GM12878 (cell line): ENCODE measurements around the gene ACTG1. TPM values are rescaled to one million over a fixed set of nuclear protein-coding genes. Genes with fewer than 3 reads are reported as not detected.
"Not testable (repeated sequence)": the region's sequence is repeated elsewhere in the genome, so short reads cannot be mapped to it uniquely, and the experiment has no call there.

ENCODE experiments used
- ATAC-seq: fragments of 200-7000 bp; cut with Tn5 transposase; 3 replicates; pipeline ENCODE4 v1.9.1; 2020; ENCODE audit warnings: mild to moderate bottlenecking, moderate library complexity
- BruUV-seq: library from RNA; stranded (reverse); fragments of 400-500 nt; replicated peaks from 2 replicates; lab custom pipeline; 2021; lab: Mats Ljungman, UMichigan
- CTCF ChIA-PET: fragments of 300-600 bp; sonication (Branson Sonifier 250); formaldehyde crosslinking; extraction: SDS; loops from one replicate; lab custom pipeline; 2021; ENCODE audit warnings: inconsistent platforms; lab: Yijun Ruan, JAX
- POLR2A ChIA-PET: fragments of 350-600 bp; formaldehyde crosslinking; extraction: SDS; loops from one replicate; lab custom pipeline; 2021; ENCODE audit warnings: inconsistent platforms; lab: Charles Lee
- RAD21 ChIA-PET: fragments of 300-600 bp; sonication (Branson Sonifier 250); formaldehyde crosslinking; loops from one replicate; lab custom pipeline; 2023; ENCODE audit warnings: antibody characterized with exemption; ENCODE audit not compliant: unreplicated experiment; lab: Charles Lee
- SMC1A ChIA-PET: fragments of 300-600 bp; sonication (Branson Sonifier 250); formaldehyde crosslinking; loops from one replicate; lab custom pipeline; 2023; ENCODE audit not compliant: unreplicated experiment, uncharacterized antibody; lab: Charles Lee
- DNase-seq: peaks from one replicate; pipeline ENCODE4 v3.0.0-alpha.2; 2011; ENCODE audit warnings: low read depth, low spot score
- FAIRE-seq: peaks from 3 replicates; lab custom pipeline; 2011; peaks lifted over from hg19 to GRCh38; lab: Jason Lieb, UNC
- H2AFZ ChIP-seq: 2 replicates; pipeline ENCODE4 v1.6.0; 2011; ENCODE audit warnings: low read depth, low read length, control low read depth; ENCODE audit not compliant: control insufficient read depth
- H3K27ac ChIP-seq: 2 replicates; pipeline ENCODE4 v1.5.1; 2011; ENCODE audit warnings: control low read depth; ENCODE audit not compliant: control insufficient read depth, insufficient read depth
- H3K27me3 ChIP-seq, 2 experiments: replicated peaks in 1 of 2; 2 replicates each; pipeline versions ENCODE4 v1.6.0 to v1.6.1; 2011; ENCODE audit warnings: low read length in 1 of 2; ENCODE audit not compliant: control insufficient read depth in 2 of 2, insufficient read depth in 2 of 2
- H3K36me3 ChIP-seq, 2 experiments: 2 replicates each; pipeline ENCODE4 v1.5.1; 2011; ENCODE audit warnings: low read length in 1 of 2; ENCODE audit not compliant: control insufficient read depth in 2 of 2, insufficient read depth in 2 of 2
- H3K4me1 ChIP-seq: 2 replicates; pipeline ENCODE4 v1.6.1; 2011; ENCODE audit warnings: mild to moderate bottlenecking, low read length, moderate library complexity, mixed read lengths; ENCODE audit not compliant: control insufficient read depth, insufficient read depth
- H3K4me2 ChIP-seq: 2 replicates; pipeline ENCODE4 v1.6.0; 2011; ENCODE audit warnings: control low read depth; ENCODE audit not compliant: control insufficient read depth, insufficient read depth
- H3K4me3 ChIP-seq: fragments of 200-600 bp; sonication (generic); 2 replicates; pipeline ENCODE4 v1.5.1; 2016
- H3K79me2 ChIP-seq: 2 replicates; pipeline ENCODE4 v1.6.0; 2011; ENCODE audit warnings: low read length; ENCODE audit not compliant: control insufficient read depth, insufficient read depth
- H3K9ac ChIP-seq: 2 replicates; pipeline ENCODE4 v1.8.0; 2011; ENCODE audit warnings: low read length, control low read depth, mixed read lengths; ENCODE audit not compliant: control insufficient read depth, insufficient read depth
- H3K9me3 ChIP-seq: replicated peaks from 3 replicates; pipeline ENCODE4 v1.5.1; 2011; ENCODE audit warnings: mild to moderate bottlenecking, low read length; ENCODE audit not compliant: control insufficient read depth, insufficient read depth
- H4K20me1 ChIP-seq: 2 replicates; pipeline ENCODE4 v1.6.0; 2011; ENCODE audit not compliant: control insufficient read depth, insufficient read depth
- CHD2 ChIP-seq: IDR thresholded peaks from 2 replicates; pipeline ENCODE4 v1.6.1; 2011; ENCODE audit warnings: low read depth, low read length, improper control_type of control experiment, borderline replicate concordance
- EED ChIP-seq: sonication (generic); IDR thresholded peaks from 2 replicates; pipeline ENCODE4 v1.6.1; 2016; ENCODE audit warnings: antibody characterized with exemption, low read depth
- GABPA ChIP-seq: IDR thresholded peaks from 2 replicates; pipeline ENCODE4 v1.6.1; 2014; ENCODE audit warnings: antibody characterized with exemption, low read depth, mild to moderate bottlenecking, inconsistent platforms
- JUND ChIP-seq: IDR thresholded peaks from 2 replicates; pipeline ENCODE4 v1.6.1; 2012; ENCODE audit warnings: low read depth, mild to moderate bottlenecking, low read length, improper control_type of control experiment, moderate library complexity
- KDM1A ChIP-seq: fragments of 200-600 bp; sonication (generic); IDR thresholded peaks from 2 replicates; pipeline ENCODE4 v1.6.1; 2016; ENCODE audit warnings: borderline replicate concordance
- KLF5 ChIP-seq: fragments of 450-650 bp; IDR thresholded peaks from 2 replicates; pipeline ENCODE4 v1.6.1; 2014; ENCODE audit warnings: mild to moderate bottlenecking; ENCODE audit not compliant: partially characterized antibody
- SMC3 ChIP-seq: IDR thresholded peaks from 2 replicates; pipeline ENCODE4 v1.6.1; 2011; ENCODE audit warnings: low read length, improper control_type of control experiment, borderline replicate concordance
- TAF1 ChIP-seq: IDR thresholded peaks from 2 replicates; pipeline ENCODE4 v1.6.1; 2011; ENCODE audit warnings: mild to moderate bottlenecking, low read depth, low read length, borderline replicate concordance
- ZSCAN29 ChIP-seq: fragments of 450-650 bp; IDR thresholded peaks from 2 replicates; pipeline ENCODE4 v1.6.1; 2017; ENCODE audit warnings: mild to moderate bottlenecking, moderate library complexity
- ZZZ3 ChIP-seq: IDR thresholded peaks from 2 replicates; pipeline ENCODE4 v1.6.1; 2011; ENCODE audit warnings: low read depth; ENCODE audit not compliant: control insufficient read depth, insufficient read length
- WGBS: methylation state at CpG from one replicate; pipeline ENCODE4 v1.1.6; 2016; ENCODE audit warnings: low lambda C conversion rate; ENCODE audit not compliant: insufficient replicate concordance, insufficient coverage; ENCODE audit errors: missing lambda C conversion rate; 5-methylcytosine and 5-hydroxymethylcytosine counted together
- in situ Hi-C: fragments of 300-500 bp; cut with MboI; formaldehyde crosslinking; loops from 9 replicates; pipeline ENCODE4 v1.14.3; 2018; ENCODE audit warnings: mixed read lengths
- intact Hi-C: fragments of 100-400 bp; cut with micrococcal nuclease; formaldehyde crosslinking; loops from one replicate; pipeline ENCODE4 v1.14.2; 2022; ENCODE audit not compliant: unreplicated experiment
- polyA plus RNA-seq, 11 experiments: library from polyadenylated mRNA; depleted of rRNA in 4 of 11; unstranded in 6 of 11; stranded (reverse) in 5 of 11; fragments of >200 nt; fragmentation: Nextera tagmentation in 4 of 11; fragmentation: Illumina TruSeq in 1 of 11; extraction: Ambion mirVana in 4 of 11; extraction: Trizol in 1 of 11; gene quantifications; 1 replicate in 1 of 11; 2 replicates in 10 of 11; pipeline versions ENCODE4 v1.2.1 to v1.2.3, GENCODE V29; 2011 to 2016; ENCODE audit warnings: inconsistent platforms in 2 of 11, missing spikeins in 2 of 11, low read depth in 1 of 11
- total RNA-seq, 4 experiments: library from RNA; depleted of rRNA in 3 of 4; stranded (reverse); fragments of >200 nt in 3 of 4; fragmentation: Illumina TruSeq in 1 of 4; extraction: Trizol in 1 of 4; gene quantifications; 2 replicates each; pipeline versions ENCODE4 v1.2.1 to v1.2.3, GENCODE V29; 2013 to 2021
- TF ChIP-seq, protein P1 (sequence below): IDR thresholded peaks from 2 replicates; pipeline ENCODE4 v1.6.1; 2012; ENCODE audit warnings: low read depth, low read length, improper control_type of control experiment

The ACTG1 gene
- total and polyA plus RNA-seq, 10 of the 15 experiments (the other 5 are each of a cell fraction or from before 2014, with no cell fraction given): 810 to 6,105 (median 3,650) TPM

DNA sequence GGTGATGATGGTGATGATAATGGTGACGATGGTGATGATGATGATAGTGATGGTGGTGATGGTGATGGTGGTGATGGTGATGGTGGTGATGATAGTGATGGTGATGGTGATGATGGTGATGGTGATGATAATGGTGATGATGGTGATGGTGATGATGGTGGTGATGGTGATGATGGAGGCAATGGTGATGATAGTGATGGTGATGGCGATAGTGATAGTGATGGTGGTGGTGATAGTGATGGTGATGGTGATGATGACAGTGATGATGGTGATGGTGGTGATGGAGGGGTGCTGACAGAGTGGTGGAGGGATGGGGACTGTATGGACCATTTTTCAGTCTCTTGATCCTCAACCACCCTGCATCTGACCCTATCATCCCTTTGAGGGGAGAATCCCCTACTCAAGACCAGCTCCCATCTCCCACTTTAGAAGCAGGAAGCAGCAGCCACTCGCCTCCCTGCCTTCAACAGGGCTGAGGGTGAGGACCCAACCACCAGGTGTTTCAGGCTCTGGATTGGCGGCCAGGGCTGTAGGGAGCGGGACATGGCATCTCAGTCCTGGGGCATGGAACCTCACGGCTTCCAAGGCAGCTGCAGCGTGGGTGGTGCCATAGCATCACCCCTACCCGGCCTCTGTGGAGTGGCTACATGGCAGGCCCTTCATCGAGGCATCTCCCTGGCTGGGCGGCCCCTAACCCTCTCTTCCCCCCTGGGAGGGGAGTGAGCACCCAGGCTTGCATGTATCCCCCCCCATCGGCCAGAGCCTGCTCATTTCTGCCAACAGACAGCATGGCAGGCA is 20.1 kb upstream of the ACTG1 start:
- Histone ChIP-seq H3K4me3 (no peak overlapping the region), H3K4me1 (no peaks in the 10 kb centered on the region), H3K27ac (no peak overlapping the region), H3K9me3 (no peaks in the 10 kb centered on the region), H3K4me2 (no peak overlapping the region), H3K79me2 (no peaks in the 10 kb centered on the region), H4K20me1 (no peaks in the 10 kb centered on the region), H3K9ac (no peak overlapping the region), H2AFZ (no peak overlapping the region), H3K36me3 (no peaks in the 10 kb centered on the region), H3K27me3 (no peaks in the 10 kb centered on the region; a peak in 2 of 4 replicates)
- TF ChIP-seq, protein P1, sequence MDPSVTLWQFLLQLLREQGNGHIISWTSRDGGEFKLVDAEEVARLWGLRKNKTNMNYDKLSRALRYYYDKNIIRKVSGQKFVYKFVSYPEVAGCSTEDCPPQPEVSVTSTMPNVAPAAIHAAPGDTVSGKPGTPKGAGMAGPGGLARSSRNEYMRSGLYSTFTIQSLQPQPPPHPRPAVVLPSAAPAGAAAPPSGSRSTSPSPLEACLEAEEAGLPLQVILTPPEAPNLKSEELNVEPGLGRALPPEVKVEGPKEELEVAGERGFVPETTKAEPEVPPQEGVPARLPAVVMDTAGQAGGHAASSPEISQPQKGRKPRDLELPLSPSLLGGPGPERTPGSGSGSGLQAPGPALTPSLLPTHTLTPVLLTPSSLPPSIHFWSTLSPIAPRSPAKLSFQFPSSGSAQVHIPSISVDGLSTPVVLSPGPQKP: no peak
- TF ChIP-seq KLF5 (no peak), ZZZ3 (no peak), JUND (no peak), KDM1A (no peak), CHD2 (no peak), TAF1 (no peak), SMC3 (no peak), ZSCAN29 (no peak), EED (no peak), GABPA (no peak)
- CTCF ChIA-PET: no interaction called here
- 84% methylated on average over 11 of the region's 11 CpGs for WGBS
- intact Hi-C loops: no loop called here
- POLR2A ChIA-PET: no interaction called here
- BruUV-seq: TSS peak; percentile 52
- RAD21 ChIA-PET: no interaction called here
- SMC1A ChIA-PET: no interaction called here
- no peak for DNase-seq
- no peak for FAIRE-seq
- in situ Hi-C loops: no loop called here
- no peak for ATAC-seq

DNA sequence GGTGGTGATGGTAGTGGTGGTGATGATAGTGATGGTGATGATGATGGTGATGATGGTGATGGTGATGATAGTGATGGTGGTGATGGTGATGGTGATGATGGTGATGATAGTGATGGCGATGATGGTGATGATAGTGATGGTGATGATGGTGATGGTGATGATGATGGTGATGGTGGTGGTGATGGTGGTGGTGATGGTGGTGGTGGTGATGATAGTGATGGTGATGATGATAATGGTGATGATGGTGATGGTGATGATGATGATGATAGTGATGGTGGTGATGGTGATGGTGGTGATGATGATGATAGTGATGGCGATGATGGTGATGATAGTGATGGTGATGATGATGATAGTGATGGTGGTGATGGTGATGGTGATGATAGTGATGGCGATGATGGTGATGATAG is 19.4 kb upstream of the ACTG1 start:
- H2AFZ ChIP-seq, BruUV-seq, intact Hi-C loops, RAD21 ChIA-PET, in situ Hi-C loops, CTCF ChIA-PET, H3K4me2 ChIP-seq, SMC1A ChIA-PET, POLR2A ChIA-PET, DNase-seq, H3K9me3 ChIP-seq, H3K27ac ChIP-seq, H3K36me3 ChIP-seq, H3K9ac ChIP-seq, H3K79me2 ChIP-seq, H3K4me1 ChIP-seq, H3K27me3 ChIP-seq, ATAC-seq, H4K20me1 ChIP-seq, H3K4me3 ChIP-seq: not testable (repeated sequence)
- peak; percentile 68 for FAIRE-seq
- WGBS: 97% methylated on average over 3 of the region's 3 CpGs

DNA sequence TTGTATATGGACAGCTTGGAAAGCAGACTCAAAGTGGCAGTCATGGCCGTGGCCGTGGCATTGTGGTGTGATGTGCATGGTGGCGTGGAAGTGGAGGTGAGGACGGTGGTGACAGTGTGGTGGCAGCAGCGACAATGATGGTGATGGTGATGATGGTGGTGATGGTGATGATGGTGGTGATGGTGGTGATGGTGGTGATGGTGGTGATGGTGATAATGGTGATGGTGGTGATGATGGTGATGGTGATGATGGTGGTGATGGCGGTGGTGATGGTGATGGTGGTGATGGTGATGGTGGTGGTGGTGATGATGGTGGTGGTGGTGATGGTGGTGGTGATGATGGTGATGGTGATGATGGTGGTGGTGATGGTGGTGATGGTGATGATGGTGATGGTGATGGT is 18.4 kb upstream of the ACTG1 start:
- H2AFZ ChIP-seq, BruUV-seq, H3K27me3 ChIP-seq, H3K9me3 ChIP-seq, ATAC-seq, FAIRE-seq, RAD21 ChIA-PET, CTCF ChIA-PET, SMC1A ChIA-PET, H3K4me3 ChIP-seq, H3K79me2 ChIP-seq, H3K36me3 ChIP-seq, intact Hi-C loops, H3K4me2 ChIP-seq, DNase-seq, H3K9ac ChIP-seq, H4K20me1 ChIP-seq, H3K27ac ChIP-seq, POLR2A ChIA-PET, H3K4me1 ChIP-seq, in situ Hi-C loops: not testable (repeated sequence)
- 92% methylated on average over 5 of the region's 6 CpGs for WGBS
